ENCODE data around the gene PJA1. TPM values are rescaled to one million over a fixed set of nuclear protein-coding genes. Genes with fewer than 3 reads are reported as not detected.

PJA1 gene
- total RNA-seq, 1 donor from 2014 or later = 55.5 TPM

- FAIRE-seq (no peak), DNase-seq (ENCODE audit: low read depth) (no peak)
- no peak overlapping the region for H3K4me3 ChIP-seq (ENCODE audit: low read depth, low read length)
- TF ChIP-seq CTCF (IDR thresholded peaks at IDR 0.05; ENCODE audit: insufficient read depth, low read length, severe bottlenecking) = no peak
- no peaks in the 10 kb centered on the region for H3K36me3 ChIP-seq (ENCODE audit: control insufficient read depth, insufficient read depth, low read length)
- H3K27me3 ChIP-seq (ENCODE audit: control insufficient read depth, insufficient read depth, low read length) = no peaks in the 10 kb centered on the region
Measured at GRCh38 chrX:69142788-69143469, 22.3 kb downstream of the PJA1 start.

GRCh38 chrX:69140837-69141236 lies 24.4 kb downstream of the PJA1 start:
- H3K27me3 ChIP-seq (ENCODE audit: control insufficient read depth, insufficient read depth, low read length) = no peaks in the 10 kb centered on the region
- FAIRE-seq (no peak), DNase-seq (ENCODE audit: low read depth) (no peak)
- no peak overlapping the region for H3K4me3 ChIP-seq (ENCODE audit: low read depth, low read length)
- H3K36me3 ChIP-seq (ENCODE audit: control insufficient read depth, insufficient read depth, low read length) = no peaks in the 10 kb centered on the region
- TF ChIP-seq CTCF (IDR thresholded peaks at IDR 0.05; ENCODE audit: insufficient read depth, low read length, severe bottlenecking) = no peak

GRCh38 chrX:69139516-69139915 lies 25.7 kb downstream of the PJA1 start:
- Histone ChIP-seq H3K4me3 (ENCODE audit: low read depth, low read length) (no peak overlapping the region), H3K27me3 (ENCODE audit: control insufficient read depth, insufficient read depth, low read length) (no peaks in the 10 kb centered on the region), H3K36me3 (ENCODE audit: control insufficient read depth, insufficient read depth, low read length) (no peaks in the 10 kb centered on the region)
- FAIRE-seq = no peak
- DNase-seq (ENCODE audit: low read depth) = no peak
- no peak for TF ChIP-seq CTCF (IDR thresholded peaks at IDR 0.05; ENCODE audit: insufficient read depth, low read length, severe bottlenecking)

GRCh38 chrX:69138512-69138911 lies 26.7 kb downstream of the PJA1 start:
- DNase-seq (ENCODE audit: low read depth) = no peak
- H3K36me3 ChIP-seq (ENCODE audit: control insufficient read depth, insufficient read depth, low read length) = no peaks in the 10 kb centered on the region
- TF ChIP-seq CTCF (IDR thresholded peaks at IDR 0.05; ENCODE audit: insufficient read depth, low read length, severe bottlenecking) = no peak
- no peak overlapping the region for H3K4me3 ChIP-seq (ENCODE audit: low read depth, low read length)
- FAIRE-seq = no peak
- H3K27me3 ChIP-seq (ENCODE audit: control insufficient read depth, insufficient read depth, low read length) = no peaks in the 10 kb centered on the region

DNA sequence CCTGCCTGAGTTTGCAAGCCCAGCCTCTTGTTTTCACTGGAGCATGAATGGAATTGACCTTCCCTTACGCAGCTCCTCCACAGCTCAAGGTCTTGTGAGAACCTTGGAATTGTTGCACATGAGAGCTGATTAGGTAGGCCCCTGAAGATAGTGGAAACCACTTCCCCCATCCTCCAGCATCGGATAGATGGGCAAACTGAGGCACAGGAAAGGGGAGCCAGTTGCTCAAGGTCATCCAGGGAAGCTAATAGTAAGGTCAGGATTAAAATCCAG lies 27.2 kb downstream of the PJA1 start:
- no peak for FAIRE-seq
- Histone ChIP-seq H3K4me3 (ENCODE audit: low read depth, low read length) (no peak overlapping the region), H3K36me3 (ENCODE audit: control insufficient read depth, insufficient read depth, low read length) (no peaks in the 10 kb centered on the region), H3K27me3 (ENCODE audit: control insufficient read depth, insufficient read depth, low read length) (no peaks in the 10 kb centered on the region)
- no peak for DNase-seq (ENCODE audit: low read depth)
- no peak for TF ChIP-seq CTCF (IDR thresholded peaks at IDR 0.05; ENCODE audit: insufficient read depth, low read length, severe bottlenecking)
